ENCODE measurements around the gene ASB7. TPM values are rescaled to one million over a fixed set of nuclear protein-coding genes. Genes with fewer than 3 reads are reported as not detected.

Gene ASB7
- total RNA-seq, 1 donor from 2014 or later, result 14.5 TPM

DNA sequence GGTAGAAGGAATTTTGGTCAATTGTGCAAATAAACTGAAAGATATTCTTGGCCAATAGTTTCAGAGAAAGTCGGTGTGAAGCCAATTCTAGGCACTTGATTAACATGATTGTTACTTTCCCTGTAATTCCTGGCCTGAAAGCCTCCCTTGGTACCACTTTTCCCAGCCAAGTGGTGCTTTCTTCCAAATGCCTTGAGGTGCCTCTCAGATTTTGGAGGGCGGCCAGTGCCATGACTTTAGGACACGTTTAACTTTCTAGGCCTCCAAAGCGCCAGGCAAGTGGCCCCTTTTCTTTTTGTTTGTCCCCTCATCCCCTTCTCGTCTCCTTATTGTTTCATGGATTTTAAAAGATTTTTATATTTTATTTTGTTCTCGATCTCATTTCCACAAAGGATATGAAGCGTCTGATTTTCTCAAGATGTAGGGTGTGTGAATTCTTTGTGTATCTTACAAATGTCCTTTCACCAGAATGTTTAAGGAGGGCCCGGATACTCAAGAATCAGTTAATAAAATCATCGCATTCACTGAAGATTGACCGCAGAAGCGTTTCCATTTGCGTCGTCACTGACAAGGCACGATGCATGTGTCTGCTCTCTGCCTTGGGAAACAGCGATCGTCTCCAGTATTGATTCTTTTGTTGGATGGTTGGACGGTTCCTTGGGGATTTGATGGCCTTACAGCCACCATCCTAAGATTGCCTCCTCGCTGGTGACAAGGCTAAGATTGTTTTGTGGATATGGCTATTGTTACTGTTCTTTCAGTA lies 87.8 kb downstream of the ASB7 start:
- TF ChIP-seq, protein P1, sequence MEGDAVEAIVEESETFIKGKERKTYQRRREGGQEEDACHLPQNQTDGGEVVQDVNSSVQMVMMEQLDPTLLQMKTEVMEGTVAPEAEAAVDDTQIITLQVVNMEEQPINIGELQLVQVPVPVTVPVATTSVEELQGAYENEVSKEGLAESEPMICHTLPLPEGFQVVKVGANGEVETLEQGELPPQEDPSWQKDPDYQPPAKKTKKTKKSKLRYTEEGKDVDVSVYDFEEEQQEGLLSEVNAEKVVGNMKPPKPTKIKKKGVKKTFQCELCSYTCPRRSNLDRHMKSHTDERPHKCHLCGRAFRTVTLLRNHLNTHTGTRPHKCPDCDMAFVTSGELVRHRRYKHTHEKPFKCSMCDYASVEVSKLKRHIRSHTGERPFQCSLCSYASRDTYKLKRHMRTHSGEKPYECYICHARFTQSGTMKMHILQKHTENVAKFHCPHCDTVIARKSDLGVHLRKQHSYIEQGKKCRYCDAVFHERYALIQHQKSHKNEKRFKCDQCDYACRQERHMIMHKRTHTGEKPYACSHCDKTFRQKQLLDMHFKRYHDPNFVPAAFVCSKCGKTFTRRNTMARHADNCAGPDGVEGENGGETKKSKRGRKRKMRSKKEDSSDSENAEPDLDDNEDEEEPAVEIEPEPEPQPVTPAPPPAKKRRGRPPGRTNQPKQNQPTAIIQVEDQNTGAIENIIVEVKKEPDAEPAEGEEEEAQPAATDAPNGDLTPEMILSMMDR (IDR thresholded peaks at IDR 0.05; ENCODE audit: partially characterized antibody, unreplicated experiment), result no peak
- peaks cover 7% of the 10 kb centered on the region for H3K36me3 Mint-ChIP-seq (ENCODE audit: unreplicated experiment)
- H3K27ac Mint-ChIP-seq (ENCODE audit: unreplicated experiment), result no peak overlapping the region
- peaks cover 5% of the 10 kb centered on the region for H3K9me3 Mint-ChIP-seq (ENCODE audit: unreplicated experiment)
- peaks cover 3% of the 10 kb centered on the region for H3K27me3 Mint-ChIP-seq (ENCODE audit: unreplicated experiment)
- DNase-seq, result no peak
- no peak overlapping the region for H3K4me3 Mint-ChIP-seq (ENCODE audit: unreplicated experiment)
- H3K4me1 Mint-ChIP-seq (ENCODE audit: low read depth, unreplicated experiment), result peaks cover 5% of the 10 kb centered on the region

DNA sequence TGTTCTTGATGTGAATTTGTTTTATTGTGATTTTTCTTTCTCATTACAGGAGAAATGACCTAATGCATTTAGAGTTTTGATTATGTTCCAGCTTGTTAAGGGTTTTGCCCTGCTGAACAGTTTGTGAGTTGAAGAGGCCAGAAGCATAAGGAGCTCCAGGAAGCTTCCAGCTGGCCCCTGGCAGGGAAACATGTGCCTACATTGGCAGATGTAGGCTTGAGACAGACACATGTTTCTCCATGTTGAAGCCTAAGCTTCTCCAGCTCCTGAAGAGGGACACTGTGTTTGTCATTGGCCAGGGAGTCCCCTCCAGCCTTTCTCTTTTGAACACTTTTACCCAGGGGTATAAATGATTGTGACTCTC lies 88.4 kb downstream of the ASB7 start:
- H3K36me3 Mint-ChIP-seq (ENCODE audit: unreplicated experiment), result peaks cover 11% of the 10 kb centered on the region
- peaks cover 5% of the 10 kb centered on the region for H3K4me1 Mint-ChIP-seq (ENCODE audit: low read depth, unreplicated experiment)
- TF ChIP-seq, protein P1 (IDR thresholded peaks at IDR 0.05; ENCODE audit: partially characterized antibody, unreplicated experiment), result no peak
- H3K4me3 Mint-ChIP-seq (ENCODE audit: unreplicated experiment), result no peak overlapping the region
- H3K27me3 Mint-ChIP-seq (ENCODE audit: unreplicated experiment), result peaks cover 3% of the 10 kb centered on the region
- H3K27ac Mint-ChIP-seq (ENCODE audit: unreplicated experiment), result no peak overlapping the region
- DNase-seq, result no peak
- H3K9me3 Mint-ChIP-seq (ENCODE audit: unreplicated experiment), result peaks cover 5% of the 10 kb centered on the region

DNA sequence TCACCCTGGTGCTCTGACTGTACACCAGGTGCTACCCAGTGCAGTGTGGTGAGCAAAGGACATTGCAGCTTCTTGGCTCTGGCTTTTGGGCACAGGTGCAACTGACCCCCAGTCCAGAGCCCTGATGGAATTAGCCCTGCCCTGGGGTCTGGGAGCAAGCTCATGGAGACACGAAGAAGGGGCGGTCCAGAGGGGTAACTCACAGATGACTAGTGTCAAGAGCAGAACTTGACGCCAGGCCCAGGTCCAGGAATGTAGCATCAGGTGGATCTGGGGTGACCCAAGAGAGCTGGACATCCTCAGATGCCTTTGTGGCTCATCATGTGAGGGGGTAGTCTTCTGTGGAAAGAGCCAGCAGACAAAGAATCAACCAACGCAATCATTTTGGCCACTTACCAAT lies 88.9 kb downstream of the ASB7 start:
- Mint-ChIP-seq H3K27ac (ENCODE audit: unreplicated experiment) (no peak overlapping the region), H3K36me3 (ENCODE audit: unreplicated experiment) (peaks cover 11% of the 10 kb centered on the region), H3K9me3 (ENCODE audit: unreplicated experiment) (peaks cover 5% of the 10 kb centered on the region), H3K27me3 (ENCODE audit: unreplicated experiment) (peaks cover 3% of the 10 kb centered on the region), H3K4me3 (ENCODE audit: unreplicated experiment) (no peak overlapping the region), H3K4me1 (ENCODE audit: low read depth, unreplicated experiment) (peaks cover 5% of the 10 kb centered on the region)
- no peak for DNase-seq
- TF ChIP-seq, protein P1 (IDR thresholded peaks at IDR 0.05; ENCODE audit: partially characterized antibody, unreplicated experiment), result no peak

DNA sequence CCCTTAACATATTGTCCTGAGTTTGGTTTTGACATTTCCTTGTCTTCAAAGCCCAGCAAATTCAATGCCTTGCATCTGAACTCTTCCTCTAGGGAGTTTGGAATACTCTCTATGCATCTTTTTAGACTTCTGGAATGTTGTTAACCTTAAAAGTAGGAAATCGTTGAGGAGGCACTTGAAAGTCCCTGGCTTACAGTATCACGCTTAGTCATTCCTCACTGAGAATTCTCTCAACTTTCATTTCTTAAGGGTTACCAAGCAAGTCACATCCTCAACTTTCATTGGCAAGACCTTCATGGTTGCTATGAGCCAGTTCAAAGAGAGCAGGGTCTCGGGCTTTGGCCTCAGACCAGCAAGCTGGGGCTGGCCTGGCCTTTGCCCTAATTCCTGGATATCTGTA lies 89.9 kb downstream of the ASB7 start:
- Mint-ChIP-seq H3K36me3 (ENCODE audit: unreplicated experiment) (peaks cover 5% of the 10 kb centered on the region), H3K4me3 (ENCODE audit: unreplicated experiment) (no peak overlapping the region), H3K27ac (ENCODE audit: unreplicated experiment) (no peak overlapping the region), H3K4me1 (ENCODE audit: low read depth, unreplicated experiment) (peaks cover 5% of the 10 kb centered on the region), H3K27me3 (ENCODE audit: unreplicated experiment) (peaks cover 6% of the 10 kb centered on the region), H3K9me3 (ENCODE audit: unreplicated experiment) (peaks cover 3% of the 10 kb centered on the region)
- TF ChIP-seq, protein P1 (IDR thresholded peaks at IDR 0.05; ENCODE audit: partially characterized antibody, unreplicated experiment), result no peak
- no peak for DNase-seq

- no peak for DNase-seq
- TF ChIP-seq, protein P1 (IDR thresholded peaks at IDR 0.05; ENCODE audit: partially characterized antibody, unreplicated experiment), result no peak
- Mint-ChIP-seq H3K9me3 (ENCODE audit: unreplicated experiment) (peaks cover 3% of the 10 kb centered on the region), H3K27me3 (ENCODE audit: unreplicated experiment) (peaks cover 6% of the 10 kb centered on the region), H3K36me3 (ENCODE audit: unreplicated experiment) (peaks cover 5% of the 10 kb centered on the region), H3K27ac (ENCODE audit: unreplicated experiment) (no peak overlapping the region), H3K4me1 (ENCODE audit: low read depth, unreplicated experiment) (peaks cover 5% of the 10 kb centered on the region), H3K4me3 (ENCODE audit: unreplicated experiment) (no peak overlapping the region)
Measured at GRCh38 chr15:100692671-100693070, 90.3 kb downstream of the ASB7 start.
